ENCODE measurements around the gene GRK5.

- no peak for TF ChIP-seq POLR2A (IDR thresholded peaks at IDR 0.05)
- TF ChIP-seq, protein P1, sequence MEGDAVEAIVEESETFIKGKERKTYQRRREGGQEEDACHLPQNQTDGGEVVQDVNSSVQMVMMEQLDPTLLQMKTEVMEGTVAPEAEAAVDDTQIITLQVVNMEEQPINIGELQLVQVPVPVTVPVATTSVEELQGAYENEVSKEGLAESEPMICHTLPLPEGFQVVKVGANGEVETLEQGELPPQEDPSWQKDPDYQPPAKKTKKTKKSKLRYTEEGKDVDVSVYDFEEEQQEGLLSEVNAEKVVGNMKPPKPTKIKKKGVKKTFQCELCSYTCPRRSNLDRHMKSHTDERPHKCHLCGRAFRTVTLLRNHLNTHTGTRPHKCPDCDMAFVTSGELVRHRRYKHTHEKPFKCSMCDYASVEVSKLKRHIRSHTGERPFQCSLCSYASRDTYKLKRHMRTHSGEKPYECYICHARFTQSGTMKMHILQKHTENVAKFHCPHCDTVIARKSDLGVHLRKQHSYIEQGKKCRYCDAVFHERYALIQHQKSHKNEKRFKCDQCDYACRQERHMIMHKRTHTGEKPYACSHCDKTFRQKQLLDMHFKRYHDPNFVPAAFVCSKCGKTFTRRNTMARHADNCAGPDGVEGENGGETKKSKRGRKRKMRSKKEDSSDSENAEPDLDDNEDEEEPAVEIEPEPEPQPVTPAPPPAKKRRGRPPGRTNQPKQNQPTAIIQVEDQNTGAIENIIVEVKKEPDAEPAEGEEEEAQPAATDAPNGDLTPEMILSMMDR (IDR thresholded peaks at IDR 0.05), result no peak
Measured at GRCh38 chr10:119483839-119484238, 276.5 kb downstream of the GRK5 start.

Measured in thyroid gland (tissue), 4 donors.